Activated CD4-positive, alpha-beta T cell treated with anti-CD3 and anti-CD28 coated beads, Interleukin-2, amount 50 U/mL, for 48 hours (primary cell): ENCODE measurements around the gene LAMA5.

ENCODE experiments used
- DNase-seq, 2 experiments: peaks; one replicate each; pipeline ENCODE4 v3.0.0-alpha.2; 2020

The LAMA5 gene

DNA sequence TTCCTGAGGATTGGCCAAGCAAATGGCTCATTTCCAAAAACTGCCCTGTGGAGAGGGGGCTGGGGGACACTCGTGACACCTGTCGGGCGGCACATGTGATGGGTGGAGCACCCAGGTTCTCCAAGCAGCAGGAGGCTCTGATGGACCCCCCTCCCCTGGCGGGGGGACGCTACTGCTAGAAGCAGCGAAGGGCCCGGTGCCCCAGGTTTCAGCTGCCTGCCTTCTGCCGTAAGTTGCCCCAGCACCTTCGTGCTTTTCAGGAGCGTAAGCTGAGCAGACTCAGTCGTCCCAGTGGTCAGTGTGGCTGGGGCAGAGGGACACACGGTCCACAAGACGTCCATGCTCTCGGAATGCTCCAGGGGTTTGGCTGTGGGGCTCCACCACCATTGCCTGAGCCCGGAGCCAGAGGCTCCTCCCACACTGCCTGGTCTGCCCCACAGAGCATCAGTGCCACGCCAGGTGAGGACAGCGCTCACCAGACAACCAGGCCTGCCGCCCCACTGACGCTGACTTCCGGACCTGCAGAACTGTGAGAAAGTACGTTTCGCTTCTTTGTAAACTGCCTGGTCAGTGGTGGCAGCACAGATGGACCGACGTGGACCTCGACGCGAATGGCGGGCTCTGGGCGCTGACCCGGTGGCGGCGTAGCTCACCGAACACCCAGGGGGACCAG lies 68.4 kb downstream of the LAMA5 start:
- DNase-seq: no peak

GRCh38 chr20:62297449-62298227 lies 69.5 kb downstream of the LAMA5 start:
- no peak for DNase-seq

DNA sequence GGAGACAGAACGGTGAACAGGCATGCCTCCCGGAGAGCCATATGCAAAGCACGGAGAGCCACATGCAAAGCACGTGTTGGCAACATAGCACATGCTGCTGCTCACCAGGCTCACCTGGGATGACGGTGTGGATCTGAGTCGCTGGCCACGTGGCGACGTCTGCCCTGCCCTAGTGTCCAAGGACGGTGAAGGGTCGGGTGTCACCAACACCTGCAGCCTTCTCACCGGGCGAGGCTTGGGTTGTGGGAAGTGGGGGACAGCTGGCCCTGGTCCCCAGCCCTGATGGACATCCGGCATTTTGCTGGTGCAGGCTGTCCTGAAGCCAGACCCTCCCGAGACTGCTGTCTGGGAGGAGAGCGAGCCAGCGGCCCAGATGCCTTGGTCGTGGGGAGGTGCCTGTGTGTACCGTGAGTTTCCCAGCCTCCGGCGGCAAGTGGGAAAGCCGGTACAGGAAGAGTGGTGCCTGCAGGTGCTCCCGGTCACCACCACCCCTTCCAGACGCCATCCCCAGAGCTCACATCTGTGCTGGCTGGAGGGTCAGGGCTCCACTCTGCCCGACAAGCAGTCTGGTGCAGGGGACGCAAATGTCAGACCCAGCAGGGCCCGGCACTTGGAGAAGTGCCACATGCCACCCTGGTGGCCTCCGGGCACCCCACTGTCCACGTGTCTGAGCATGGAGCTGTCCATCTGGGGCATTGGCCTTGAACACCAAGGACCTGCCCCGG lies 70.2 kb downstream of the LAMA5 start:
- no peak for DNase-seq

DNA sequence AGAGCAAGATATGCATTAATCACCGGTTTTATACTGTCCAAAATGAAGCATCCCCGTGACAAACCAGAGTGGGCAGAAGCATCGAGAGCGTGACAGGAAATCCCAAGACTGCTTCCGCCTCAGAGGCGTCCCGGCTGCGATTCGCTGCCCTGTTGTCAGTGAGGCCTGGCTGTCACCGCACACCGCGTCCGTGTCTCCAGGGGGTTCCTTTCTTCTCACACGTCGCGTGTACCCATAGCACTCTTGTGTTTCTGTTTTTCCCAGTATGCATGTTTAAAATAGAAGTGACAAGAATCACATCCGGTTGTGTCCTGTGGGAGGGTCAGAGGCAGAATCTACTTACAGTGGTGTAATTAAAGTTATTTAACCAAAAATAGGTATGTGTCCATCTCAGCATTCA lies 72.6 kb downstream of the LAMA5 start:
- DNase-seq: no peak

- no peak for DNase-seq
These were observed 73.2 kb downstream of the LAMA5 start for GRCh38 chr20:62293946-62294345.

DNA sequence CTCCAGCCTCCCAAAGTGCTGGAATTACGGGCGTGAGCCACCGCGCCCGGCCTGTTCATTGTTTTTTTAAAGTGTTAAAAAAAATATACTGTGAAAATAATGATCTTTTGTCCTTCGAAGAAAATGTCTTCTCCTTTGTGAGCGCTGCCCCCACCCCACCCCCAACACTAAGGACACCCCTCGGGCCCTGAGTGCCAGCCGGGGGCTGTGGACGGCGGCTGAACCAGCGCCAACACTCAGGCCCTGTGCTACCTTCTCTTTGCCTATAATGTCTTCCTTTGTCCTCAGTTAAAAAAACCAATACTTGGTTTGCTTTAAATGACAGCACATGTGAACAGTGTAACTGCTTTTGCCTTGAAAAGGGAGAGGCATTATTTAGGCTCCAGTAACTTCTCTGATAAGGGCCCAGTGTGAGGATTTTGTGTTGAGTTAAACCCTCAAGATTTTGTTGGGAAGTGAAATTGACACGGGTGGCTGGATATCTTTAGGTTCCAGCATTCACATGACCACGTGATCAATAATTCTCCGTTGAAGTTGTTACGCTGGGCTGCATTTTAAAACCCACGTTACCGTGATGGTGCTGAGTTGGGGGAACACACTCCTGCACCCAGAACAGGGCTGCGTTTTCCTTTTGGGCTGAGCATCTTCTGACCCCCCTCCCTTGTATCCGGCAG lies 73.9 kb downstream of the LAMA5 start:
- DNase-seq: no peak

GRCh38 chr20:62292108-62292507 lies 75.0 kb downstream of the LAMA5 start:
- DNase-seq: no peak

DNA sequence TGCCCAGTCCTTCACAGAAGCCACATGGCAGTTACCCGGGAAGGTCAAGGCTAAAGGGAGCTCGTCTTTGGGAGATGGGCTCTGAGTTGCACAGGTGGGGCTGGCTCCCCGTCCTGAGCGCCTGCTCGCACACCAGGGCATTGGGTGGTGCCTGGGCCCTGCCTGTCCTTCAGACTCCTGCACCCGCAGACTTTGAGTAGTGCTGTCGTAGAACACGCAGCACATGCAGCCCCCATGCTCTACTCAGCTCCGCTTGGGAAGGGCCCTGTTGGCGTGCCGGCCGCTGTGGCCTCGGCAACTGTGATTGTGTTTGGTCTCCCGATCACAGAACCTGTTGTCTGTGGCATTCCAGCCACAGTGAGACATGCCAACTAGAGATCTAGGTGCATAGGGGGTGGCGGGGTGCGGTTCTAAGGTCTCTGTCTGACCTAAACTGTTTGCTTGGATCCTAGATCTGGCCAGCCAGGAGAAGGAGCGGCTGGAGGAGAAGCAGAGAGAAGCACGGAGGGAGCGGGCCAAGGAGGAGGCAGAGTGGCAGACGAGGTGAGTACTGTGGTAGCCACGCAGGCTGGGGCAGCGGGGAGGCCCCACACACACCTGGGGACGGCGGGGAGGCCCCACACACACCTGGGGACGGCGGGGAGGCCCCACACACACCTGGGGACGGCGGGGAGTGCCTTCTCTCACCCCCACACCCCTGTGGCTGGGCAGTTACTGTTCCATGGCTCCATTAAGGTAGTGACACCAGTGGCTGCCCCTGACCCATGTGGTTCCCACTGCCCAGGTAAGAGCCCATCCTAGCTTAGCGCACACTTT lies 75.7 kb downstream of the LAMA5 start:
- DNase-seq: no peak

DNA sequence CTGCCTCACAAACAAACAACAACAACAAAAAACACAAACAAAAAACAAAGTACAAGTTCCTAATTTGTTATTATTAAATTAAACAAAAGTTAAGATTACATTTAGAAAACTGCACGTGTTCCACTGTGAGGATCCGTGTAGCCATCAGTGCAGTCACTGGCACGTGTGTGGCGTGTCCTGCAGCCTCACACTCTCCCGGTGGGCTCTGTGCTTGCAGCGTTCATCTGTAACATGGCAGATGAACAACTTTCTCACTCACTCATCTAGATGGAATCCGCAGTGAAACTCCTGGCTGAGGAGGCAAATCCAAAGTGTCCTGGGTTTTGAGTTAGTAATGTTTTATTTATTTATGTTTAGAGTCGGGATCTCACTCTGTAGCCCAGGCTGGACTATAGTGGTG lies 77.2 kb downstream of the LAMA5 start:
- no peak for DNase-seq

DNA sequence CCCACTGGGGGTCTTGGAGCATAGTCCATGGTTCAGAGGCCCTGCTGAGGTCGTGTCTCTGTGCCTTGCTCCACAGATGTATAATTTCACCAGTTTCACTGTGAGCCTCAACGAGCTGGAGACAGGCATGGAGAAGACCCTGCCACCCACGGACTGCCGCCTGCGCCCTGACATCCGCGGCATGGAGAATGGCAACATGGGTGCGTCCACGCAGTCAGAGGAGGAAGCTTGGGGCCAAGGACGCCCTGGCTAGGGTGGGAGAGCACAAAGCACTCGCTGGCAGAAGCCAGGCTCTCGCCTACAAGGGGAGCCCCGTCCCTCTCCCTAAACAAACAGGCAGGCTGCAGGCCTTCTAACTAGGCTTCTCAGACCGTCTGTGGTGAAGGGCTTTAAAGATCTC lies 78.0 kb downstream of the LAMA5 start:
- no peak for DNase-seq

GRCh38 chr20:62288535-62289105 lies 78.5 kb downstream of the LAMA5 start:
- DNase-seq: no peak

- no peak for DNase-seq
These were observed 79.2 kb downstream of the LAMA5 start for GRCh38 chr20:62287759-62288534.

DNA sequence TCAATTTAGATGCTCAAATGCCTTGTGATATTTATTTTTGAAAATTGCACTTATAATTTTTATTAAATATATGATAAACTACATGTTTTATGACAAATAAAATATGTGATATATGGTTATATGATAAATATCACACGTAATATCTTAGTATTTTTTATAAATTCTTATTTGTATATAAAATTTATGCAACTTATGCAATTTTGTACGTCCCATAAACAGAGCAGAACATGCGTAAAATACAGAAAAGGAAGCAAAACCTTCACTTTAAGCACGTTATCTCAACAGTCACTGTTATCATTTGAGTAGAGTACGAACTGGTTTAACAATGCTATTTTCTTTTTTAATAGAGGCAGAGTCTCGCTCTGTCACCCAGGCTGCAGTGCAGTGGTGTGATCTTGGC lies 80.0 kb downstream of the LAMA5 start:
- no peak for DNase-seq

- no peak for DNase-seq
These were observed 80.5 kb downstream of the LAMA5 start for GRCh38 chr20:62286493-62287064.

- no peak for DNase-seq
These were observed 81.4 kb downstream of the LAMA5 start for GRCh38 chr20:62285722-62286121.

- DNase-seq: no peak
These were observed 82.0 kb downstream of the LAMA5 start for GRCh38 chr20:62285151-62285550.

- DNase-seq: no peak
These were observed 82.7 kb downstream of the LAMA5 start for GRCh38 chr20:62284448-62284847.

DNA sequence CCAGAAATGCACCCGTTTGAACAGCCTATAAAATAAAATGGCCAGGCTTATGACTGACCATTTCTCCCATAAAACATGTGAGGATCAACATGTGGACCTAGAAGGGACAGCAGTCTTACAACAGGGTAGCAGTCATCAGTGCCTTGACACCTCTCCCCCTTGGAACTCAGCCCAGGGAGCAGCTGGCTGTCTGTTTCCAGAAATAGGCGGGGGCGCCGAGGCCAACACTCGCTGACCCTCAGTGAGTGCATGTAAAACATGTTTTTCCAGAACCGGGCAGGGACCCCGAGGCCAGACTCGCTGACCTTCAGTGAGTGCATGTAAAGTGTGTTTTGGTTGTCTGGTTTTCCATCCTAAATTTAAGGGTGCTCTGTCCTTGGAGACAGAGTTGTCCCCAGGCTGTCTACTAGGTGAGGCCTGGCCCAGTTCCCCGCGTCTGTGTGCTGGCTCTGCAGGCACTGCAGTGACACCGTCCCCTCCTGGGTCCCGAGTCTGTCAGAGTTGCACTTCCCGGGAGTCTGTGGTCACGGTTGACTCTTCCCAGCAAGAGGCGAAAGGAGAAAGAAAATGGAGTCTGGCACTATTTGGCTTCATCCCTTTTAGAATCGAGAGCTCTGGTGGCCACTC lies 84.1 kb downstream of the LAMA5 start:
- no peak for DNase-seq

GRCh38 chr20:62282103-62282502 lies 85.0 kb downstream of the LAMA5 start:
- no peak for DNase-seq

DNA sequence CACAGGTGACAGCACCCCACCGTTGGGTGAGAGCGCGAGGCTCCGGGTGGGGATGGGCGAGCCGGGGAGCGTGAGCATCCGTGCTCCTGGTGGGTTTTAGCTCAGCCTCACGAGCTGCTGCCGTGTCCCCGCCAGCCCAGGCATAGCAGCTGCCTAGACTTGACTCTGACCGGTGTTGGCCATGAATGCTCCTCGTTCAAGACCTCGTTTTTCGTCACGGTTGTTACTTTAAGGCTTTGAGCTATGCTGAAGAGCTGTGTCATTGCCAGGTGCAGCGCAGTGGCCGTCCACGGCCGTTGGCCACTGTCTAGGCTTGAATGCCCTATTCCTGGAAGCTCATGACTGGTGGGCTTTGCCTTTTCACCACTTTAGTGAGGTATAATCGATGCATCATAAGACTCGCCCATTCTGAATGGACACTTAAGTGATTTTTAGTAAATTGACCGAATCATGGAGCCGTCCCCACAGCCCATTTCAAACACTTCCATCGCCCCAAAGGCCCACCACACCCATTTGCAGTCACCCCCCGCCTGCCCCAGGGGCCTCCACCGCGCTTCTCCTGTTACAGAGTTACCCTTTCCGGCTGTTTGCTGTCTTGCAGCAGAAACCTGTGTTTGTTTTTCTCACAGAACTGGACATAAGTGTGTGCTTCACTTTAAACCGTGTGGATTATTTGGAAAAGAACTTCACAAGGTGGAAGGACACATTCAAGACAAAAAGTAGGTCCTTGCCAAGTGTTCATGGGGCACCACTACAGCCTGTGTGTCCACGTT lies 85.8 kb downstream of the LAMA5 start:
- DNase-seq: no peak
